ENCODE results near the gene STUM.
"Not testable (repeated sequence)": the region's sequence is repeated elsewhere in the genome, so short reads cannot be mapped to it uniquely, and the experiment has no call there.

The STUM gene

DNA sequence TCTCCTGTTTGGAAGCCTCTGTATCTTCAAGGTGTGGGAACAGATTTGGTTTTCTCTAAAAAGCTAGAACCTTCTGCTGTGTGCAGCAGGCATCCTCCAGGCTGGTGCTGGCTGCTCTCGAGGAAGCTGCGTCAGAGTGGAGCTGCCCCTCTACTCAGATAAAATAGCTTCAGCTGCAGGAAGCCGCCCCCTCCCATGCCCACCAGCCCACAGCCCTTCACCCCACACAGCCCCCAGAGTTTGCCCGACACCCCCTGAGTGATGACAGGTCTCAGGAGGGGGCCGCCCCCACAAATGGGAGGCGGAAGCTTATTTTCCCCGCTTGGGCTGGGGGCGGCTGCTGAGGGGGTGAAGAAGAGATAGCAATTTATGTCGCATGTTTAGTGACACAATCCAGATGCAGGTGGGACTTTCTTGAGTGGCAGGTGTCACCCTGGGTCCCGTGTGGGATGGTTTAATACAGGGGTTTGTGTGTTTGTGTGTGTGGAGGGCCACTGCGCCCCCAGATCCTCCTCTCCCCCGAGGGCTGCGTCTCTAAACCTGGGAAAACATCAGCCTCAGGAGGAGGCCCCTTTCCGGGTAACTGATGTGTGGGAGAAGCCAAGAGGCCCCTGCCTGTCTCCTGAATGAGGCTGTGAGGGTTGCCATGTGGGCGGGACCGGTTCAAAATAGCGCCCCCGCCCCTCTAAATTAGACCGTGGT lies 55.4 kb downstream of the STUM start:
- no peak for DNase-seq (ENCODE audit: low read depth, low spot score)

DNA sequence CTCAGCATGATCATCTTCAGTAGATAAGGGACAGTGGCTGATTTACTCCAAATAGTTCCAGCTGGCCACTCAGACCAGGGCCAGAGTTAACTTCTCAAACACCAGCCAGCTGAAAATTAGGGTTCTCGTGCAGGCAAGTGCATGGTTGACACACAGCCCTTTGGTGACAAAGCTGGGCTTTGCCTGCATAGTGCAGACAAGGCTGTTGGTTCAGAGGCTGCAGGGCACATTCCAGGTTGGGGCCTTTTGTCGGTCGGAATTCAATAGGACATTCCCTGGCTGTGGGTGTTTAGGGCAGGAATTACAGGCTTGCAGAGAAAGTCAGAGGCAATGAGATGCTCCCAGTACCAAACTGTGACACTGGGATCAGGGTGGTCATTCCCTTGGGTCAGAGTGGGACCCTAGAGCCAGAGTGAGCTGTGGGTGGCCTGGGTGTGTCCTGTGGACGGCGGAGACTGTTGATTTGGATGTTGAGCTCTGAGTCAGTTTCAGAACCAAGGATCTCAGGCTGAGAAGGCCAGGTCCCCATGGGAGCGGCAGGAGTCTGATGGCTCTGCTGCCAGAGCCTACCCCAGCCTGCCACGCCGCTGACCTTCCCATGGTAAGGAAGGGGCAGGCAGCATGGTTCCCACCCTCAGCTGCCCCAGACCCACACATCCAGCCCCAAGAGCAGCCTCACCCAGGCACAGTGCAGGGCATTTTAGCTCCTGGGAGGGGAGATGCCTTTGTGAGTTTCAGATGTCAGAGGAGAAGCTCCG lies 56.2 kb downstream of the STUM start:
- DNase-seq (ENCODE audit: low read depth, low spot score), result peak; percentile 35

DNA sequence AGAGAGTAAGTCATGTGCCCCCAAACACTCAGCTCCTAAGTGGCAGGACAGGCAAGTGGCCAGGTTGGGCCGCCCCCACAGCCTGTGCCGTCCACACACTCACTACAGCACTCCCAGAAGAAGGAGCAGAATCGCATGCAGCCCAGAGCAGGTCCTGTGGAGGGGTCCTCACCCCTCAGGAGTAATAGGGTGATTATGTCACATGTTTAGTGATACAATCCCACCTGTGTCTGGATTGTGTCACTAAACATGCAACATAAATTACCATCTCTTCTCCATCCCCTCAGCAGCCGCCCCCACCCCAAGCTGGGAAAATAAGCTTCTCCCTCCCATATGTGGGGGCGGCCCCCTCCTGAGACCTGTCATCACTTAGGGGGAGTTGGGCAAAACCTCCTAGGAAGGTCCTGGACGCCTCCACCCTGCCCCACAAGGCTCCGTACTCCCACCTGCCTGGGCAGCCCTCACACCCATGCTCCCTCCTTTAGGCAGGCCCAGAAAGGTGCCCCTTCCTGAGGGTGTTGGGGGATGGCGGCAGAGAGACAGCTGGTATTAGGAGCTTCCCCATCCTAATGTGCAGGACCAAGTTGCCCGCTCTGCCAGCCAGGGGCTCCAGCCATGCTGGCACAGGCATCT lies 56.9 kb downstream of the STUM start:
- DNase-seq (ENCODE audit: low read depth, low spot score), result no peak

DNA sequence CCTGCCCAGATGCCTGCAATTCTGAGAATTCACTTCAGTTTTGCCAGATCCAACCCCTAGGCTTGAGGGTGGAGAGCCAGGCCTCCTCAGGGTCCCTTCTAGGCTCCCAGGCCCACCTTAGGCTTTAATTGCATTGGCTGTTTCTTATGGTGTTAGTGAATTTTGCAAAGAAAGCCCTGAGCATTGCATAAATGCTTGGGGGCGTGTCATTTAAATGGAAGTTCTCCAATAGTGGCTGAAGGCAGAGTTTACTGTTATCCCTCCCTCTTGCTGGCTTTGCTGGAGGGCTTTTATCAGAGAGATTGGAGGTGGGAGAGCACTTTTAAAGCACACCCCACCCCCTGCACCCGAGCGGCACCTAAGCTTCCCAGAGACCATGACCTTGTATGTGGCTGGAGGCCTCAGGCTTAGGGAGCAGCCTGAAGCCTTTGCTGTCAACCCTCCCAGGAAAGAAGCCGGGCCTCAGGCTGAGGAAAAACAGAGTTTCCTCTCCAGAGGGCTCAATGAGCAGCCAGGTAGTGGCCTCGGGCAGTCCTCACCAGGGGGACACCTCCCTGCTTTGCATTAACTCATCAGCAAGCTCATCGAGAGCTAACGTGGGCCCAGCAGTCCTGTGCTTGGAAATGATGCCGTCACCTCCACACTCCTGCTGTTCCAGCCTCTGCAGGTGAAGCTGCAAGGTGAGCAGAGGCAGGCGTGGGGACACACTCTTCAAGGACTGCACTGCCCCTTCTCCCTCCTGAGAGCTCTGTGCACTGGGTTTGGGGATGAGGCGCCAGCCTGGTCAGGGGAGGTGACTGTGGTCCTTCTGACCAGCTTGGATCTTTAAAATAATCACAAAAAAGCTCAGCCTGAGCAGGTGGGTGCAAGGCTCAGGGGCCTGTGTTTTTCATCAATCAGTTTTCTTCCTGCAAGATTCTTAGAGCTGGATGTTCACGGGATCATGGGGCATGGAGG lies 58.0 kb downstream of the STUM start:
- DNase-seq (ENCODE audit: low read depth, low spot score), result no peak

DNA sequence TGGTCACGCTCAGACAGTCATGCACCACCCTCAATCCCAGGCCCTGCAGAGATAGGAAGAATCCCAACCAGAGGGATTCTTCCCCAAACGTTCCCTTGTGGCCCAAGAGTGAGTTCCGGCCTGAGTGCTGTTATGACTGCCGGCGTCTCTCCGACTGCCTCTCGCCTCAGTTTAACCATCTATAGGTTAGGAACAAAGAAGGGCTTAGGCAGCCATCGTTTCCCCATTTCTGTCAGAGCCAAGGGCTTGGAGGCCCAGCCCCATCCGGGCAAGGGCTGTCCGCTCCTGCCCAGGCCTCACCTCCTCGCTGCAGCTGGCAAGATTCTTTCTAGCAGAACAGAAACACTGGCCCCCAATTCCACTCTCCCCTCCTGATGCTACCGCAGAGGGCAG lies 58.7 kb downstream of the STUM start:
- no peak for DNase-seq (ENCODE audit: low read depth, low spot score)

DNA sequence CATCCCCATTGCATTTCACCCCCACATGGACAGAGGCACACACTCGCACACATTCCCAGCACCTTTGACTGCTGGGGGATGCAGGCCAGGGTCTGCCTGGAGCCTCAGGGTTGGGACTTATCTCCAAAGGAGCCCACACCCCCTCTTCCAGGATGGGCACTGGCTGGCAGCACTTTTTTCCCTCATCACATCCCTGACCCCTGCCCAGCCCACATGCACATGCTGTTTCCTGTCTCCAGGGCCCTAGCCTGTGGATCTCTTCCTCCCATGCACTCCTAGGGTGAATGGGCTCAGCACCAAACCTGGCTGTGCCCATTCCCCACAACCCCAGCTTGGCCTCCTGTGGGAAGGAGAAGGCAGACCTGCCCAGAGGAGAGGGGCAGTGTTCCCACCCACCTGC lies 59.3 kb downstream of the STUM start:
- DNase-seq (ENCODE audit: low read depth, low spot score), result no peak

DNA sequence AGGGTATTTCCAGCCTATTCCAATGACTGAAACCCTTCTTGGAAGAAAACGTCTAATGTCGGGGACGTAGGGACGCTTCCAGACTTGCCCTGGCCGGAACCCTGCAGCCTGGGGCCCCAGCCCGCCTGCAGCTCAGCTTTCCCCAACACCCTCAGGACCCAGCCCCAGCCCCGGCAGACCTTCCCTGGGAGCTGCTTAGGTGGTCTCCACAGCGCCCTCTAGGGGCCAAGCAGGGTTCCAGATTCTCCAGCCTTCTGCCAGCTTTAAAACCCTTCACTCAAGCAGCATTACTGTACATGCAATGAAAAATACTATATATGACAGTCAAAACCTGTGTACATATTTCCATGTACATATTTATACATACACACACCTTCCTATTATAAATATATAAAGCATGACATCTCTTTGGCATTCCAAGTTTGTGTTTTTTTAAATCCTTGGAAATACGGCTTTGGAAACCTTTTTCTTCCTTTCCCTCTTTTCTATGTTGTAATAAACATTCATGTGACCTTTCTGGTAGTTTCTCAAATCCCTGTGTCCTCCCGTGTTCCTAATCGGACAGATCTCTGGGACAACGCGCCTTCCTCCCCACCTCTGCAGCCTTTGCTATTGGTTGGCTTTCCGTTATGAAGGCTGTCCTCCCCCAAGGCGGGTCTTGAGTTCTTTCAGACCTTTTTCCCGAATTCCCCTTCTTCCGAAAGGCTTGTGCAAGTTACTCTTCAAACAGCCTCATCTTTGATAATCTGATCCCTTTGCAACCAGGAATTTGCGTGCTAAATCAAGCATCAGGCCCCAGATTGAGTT lies 60.3 kb downstream of the STUM start:
- DNase-seq (ENCODE audit: low read depth, low spot score), result peak; percentile 52

DNA sequence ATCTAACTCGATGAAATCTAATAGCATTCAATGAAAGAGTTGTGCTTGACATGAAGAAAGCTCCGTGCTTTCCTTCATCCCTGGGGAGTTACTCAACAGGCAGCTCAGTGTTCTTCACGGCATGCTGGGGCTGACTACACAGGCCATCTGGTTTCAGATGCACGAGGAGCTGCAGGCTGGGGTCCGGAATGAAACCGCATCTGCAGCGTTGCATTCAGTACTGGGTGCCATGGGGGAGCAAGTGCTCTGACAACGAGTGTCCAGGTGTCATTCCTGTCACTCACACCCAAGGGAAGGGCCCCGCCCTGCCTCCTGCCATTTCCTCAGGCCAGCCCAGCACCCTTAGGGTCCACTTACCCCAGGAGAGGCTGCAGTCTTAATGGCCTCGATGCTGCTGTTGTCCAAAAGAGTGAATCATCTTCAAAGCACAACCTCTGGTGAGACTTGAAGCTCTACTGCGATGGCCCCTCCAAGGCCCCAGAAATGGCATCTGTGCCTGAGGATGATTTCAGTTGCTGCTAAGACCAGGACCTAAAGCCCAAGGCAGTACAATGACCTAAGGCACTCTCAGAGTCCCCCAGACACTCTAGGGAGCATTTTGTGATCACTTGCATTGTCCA lies 61.4 kb downstream of the STUM start:
- DNase-seq (ENCODE audit: low read depth, low spot score), result no peak

DNA sequence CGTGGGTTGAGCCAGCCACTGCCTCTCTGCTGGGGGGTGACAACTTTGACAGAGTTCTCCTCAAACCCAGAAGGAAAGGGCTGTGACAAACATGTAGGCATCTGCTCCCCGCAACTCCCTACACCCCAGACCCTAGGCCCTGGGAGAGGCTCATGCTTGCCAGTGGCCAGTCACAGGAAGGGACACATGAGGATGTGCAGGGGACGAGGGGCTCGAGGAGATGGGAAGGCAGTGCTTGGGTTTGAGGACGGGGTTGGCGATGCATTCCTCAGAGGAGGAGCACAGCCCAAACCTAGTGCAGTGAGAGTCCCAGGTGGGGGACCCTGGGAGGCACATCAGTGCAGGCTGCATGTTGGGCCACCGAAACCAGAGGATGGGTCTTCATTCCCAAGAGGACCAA lies 62.1 kb downstream of the STUM start:
- DNase-seq (ENCODE audit: low read depth, low spot score), result no peak

DNA sequence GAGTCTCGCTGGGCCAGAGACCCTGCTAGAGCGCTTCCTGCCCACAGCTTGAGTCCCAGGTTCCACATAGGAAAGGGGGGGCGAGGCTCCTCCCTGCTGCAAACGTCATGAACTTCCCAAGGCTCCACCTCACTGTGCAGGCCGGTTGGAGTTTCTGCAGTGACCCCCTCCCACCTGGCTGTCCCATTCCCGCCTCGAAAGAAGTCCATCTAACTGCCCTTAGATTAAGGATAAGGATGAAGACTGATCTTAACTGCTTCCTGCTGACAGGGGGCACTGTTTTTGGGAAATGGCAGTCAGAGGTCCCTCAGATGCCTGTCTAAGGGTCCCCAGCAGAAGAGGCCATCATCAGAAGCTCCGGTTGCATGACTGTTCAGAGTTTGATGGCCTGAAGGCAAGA lies 62.7 kb downstream of the STUM start:
- no peak for DNase-seq (ENCODE audit: low read depth, low spot score)

DNA sequence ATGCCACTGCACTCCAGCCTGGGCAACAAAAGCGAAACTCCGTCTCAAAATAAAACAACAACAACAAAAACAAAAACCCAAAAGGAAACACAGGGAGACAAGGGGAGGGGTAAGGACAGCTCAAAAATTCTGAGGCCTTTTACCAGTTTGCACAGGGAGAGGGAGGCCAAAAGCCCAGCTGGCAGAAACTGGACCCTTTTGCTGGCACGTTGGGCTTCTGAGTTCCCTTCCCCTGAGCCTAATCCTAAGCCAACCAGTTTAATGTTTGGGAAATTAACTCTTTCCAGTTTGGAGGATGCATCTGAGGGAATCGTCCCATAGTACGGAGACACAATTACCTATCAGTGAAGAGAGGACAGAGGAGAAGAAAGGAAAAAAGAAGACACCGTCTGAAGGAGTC lies 63.4 kb downstream of the STUM start:
- not testable (repeated sequence) for DNase-seq (ENCODE audit: low read depth, low spot score)

DNA sequence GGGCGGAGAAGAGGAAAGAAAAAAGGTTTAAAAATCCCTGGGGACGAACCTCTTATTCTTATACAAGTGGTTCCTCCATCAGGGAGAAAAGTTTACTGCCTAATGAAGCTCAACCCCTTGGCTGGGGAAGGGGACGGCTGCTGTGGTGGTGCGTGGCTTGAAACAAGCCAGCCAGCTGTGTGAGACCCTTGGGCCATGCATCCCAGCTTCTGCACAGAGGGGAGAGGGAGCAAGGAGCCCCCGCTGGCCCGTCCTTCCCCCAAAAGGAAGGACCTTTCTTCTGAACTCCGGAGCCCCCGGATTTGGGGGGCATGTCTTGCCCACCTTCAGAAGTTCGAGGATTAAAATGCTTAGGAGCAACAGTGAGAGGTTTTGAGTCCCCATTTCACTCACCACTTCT lies 67.3 kb downstream of the STUM start:
- DNase-seq (ENCODE audit: low read depth, low spot score), result no peak

DNA sequence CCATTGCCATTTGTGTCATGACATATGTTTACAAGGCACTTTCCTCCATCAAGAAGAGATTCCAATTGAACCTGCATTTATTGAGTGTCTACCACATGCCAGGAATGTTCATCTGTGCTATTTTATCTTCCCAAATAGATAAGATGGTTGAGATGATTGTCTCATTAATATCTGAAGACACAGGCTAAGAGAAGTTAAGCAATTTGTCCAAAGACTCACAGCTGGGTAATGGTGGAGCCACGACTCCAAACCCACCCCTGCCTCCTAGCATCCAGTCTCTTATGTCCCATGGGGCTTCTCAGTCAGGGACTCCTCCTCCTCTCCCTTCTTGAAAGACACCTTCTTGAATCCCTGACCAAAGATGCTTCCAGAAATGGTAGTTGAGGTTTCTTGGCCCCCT lies 68.1 kb downstream of the STUM start:
- DNase-seq (ENCODE audit: low read depth, low spot score), result no peak

DNA sequence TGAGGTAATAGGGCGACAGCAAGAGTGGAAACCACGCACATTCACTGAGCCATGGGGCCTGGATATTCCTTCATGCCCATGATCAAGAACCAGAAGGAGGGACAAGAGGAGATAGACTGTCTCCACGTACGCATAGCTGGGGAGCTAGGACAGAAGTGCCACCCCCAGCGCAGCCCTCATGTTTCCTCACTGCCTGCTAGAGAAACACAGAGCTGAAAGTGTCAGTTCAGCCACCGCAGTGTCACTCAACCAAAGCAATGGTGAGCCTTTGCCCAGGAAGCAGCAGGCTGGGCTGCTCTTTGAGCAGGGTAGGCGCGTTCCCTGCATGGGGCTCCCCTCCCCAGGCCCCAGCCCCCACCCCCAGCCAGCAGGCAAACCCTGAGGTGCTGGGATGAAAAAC lies 68.5 kb downstream of the STUM start:
- DNase-seq (ENCODE audit: low read depth, low spot score), result no peak

DNA sequence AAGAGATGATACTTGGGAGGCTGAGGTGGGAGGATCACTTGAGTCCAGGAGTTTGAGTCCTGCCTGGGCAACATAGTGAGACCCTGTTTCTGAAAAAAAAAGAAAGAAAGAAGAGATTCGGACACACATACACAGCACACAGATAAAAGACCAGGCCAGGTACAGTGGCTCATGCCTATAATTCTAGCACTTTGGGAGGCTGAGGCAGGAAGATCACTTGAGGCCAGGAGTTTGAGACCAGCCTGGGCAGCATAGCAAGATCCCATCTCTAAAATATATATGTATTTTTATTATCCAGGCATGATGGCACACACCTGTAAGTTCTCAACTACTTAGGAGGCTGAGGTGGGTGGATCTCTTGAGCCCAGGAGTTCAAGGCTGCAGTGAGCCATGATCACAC lies 69.2 kb downstream of the STUM start:
- DNase-seq (ENCODE audit: low read depth, low spot score), result not testable (repeated sequence)

DNA sequence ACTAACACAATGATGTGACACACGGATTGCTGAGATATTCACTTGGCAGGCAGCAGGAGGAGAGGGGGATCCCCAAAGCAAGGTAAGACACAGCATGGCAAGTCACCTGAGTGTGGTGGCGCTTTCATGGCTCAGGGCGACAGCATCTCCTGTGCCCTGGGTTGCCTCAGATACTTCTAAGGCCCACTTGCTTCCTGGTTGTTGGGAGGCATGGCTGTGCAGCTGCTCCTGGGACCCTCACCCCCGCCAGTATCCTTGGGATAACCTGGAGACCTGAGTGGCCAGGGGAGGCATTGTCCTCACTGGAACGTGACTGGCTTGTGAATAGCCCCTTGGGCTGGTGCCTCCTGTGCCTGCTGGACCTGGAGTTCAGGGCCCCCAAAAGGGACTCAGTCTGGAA lies 69.8 kb downstream of the STUM start:
- no peak for DNase-seq (ENCODE audit: low read depth, low spot score)

DNA sequence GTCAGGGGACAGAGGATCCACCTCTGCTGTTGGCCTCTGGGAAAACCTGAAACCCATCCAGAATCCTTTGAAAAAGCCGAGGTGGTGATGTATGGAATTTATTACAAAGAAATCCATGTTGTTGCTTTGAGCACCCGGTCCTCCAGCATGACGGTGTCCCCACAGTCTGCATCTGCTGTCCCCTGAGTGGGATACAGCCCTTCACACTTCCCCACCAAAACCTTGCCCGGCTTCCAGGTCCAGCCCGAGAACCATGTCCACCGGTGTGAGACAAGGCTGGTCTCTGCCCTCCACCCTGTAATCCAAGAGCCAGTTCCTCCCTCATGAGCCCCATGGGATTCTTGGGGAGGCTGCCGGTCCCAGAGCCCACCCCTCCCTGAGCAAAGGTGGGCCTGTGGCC lies 70.5 kb downstream of the STUM start:
- no peak for DNase-seq (ENCODE audit: low read depth, low spot score)

DNA sequence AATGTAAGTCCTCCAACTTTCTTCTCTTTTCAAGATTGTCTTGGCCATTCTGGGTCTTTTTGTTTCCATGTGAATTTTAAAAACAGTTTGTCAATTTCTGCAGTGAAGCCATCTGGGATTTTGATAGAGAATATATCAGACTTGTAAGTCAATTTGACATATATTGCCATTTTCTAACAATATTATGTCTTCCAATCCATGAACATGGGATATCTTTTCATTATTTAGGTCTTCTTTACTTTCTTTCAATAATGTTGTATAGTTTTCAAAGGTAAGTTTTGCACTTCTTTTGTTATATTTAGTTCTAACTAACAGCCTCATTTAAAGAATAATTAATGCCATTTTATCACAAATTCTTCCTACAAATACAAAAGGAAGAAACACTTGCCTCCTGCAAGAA lies 73.4 kb downstream of the STUM start:
- DNase-seq (ENCODE audit: low read depth, low spot score), result no peak

DNA sequence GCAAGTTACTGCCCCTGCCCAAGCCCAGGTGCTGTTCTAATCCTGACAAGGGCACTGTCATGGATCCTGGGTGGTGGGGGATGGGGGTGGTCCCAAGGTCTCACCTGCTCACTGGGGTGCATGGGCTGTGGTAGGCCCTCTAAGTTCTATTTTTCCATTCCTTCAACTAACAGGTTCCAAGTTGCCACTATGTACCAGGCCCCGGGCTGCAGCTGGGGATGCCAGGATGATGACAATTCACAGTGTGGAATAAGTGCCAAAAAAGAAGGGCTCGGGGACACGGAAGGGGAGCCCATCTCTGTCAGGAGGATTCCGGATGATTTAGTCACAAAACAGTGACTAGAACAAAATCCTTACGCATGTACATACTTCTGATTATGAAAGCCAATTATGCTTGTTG lies 76.0 kb downstream of the STUM start:
- no peak for DNase-seq (ENCODE audit: low read depth, low spot score)

DNA sequence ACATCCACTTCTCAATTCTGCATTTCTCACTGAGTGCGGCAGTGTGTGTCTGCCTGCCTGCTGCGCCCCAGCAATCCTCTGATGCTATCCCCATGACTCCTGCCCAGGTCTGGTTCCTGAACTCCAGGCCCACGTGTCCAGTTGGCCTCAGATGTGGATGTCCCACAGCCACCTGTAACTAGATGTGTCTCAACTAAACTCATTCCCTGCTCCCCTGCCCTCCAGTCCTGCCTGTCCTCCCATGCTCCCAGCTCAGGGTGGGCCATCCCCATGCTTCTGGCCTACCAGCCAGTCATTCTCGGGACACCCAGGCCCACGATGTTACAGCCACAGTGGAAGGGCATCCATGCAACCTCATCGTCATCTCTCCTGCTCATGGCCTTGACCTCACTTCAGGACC lies 76.8 kb downstream of the STUM start:
- DNase-seq (ENCODE audit: low read depth, low spot score), result no peak

All from iPS DF 19.7 (cell line).